NCI-H1436 treated with DMSO at 0.1 percent for 48 hours (cell line): ENCODE measurements around the gene PADI4.

Experiments used
- DNase-seq: peaks from one replicate; lab custom pipeline; 2025; lab: John Stamatoyannopoulos, UW

PADI4 gene, protein sequence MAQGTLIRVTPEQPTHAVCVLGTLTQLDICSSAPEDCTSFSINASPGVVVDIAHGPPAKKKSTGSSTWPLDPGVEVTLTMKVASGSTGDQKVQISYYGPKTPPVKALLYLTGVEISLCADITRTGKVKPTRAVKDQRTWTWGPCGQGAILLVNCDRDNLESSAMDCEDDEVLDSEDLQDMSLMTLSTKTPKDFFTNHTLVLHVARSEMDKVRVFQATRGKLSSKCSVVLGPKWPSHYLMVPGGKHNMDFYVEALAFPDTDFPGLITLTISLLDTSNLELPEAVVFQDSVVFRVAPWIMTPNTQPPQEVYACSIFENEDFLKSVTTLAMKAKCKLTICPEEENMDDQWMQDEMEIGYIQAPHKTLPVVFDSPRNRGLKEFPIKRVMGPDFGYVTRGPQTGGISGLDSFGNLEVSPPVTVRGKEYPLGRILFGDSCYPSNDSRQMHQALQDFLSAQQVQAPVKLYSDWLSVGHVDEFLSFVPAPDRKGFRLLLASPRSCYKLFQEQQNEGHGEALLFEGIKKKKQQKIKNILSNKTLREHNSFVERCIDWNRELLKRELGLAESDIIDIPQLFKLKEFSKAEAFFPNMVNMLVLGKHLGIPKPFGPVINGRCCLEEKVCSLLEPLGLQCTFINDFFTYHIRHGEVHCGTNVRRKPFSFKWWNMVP

DNA sequence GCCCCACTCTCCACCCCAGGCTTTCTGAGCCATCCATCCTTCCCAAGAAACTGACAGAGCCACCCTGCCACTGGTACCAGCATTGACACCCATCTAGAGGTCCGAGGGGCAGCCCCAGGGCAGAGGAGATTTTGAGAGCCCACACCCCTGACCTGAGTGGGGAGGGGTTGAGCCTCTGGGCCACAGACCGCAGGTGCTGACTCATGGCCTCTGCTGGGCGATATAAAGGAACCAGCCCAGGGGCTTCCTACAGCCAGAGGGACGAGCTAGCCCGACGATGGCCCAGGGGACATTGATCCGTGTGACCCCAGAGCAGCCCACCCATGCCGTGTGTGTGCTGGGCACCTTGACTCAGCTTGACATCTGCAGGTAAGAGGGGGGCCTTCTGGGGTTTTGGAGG, at the start of gene PADI4:
Gene PADI4 (plus strand): TSS at position 252 of the 400 bp plus-strand sequence. CDS start 26 bp downstream, at position 278.
- no peak for DNase-seq

DNA sequence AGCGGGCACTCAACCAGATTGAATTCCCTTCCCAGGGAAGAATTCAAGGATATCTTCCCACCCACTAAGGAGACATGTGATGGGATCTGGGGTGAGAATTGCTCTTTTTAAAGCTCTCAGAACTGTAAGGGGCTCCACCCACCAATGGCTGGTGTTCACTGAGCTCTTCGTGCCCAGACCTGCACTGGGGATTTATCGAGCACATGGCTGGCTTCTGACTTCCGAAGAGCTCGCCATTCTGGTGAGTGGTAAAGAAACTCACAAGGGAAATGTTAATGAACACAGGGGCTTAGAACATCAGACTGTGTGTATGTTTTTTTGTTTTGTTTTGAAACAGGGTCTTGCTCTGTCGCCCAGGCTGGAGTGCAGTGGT, 49.3 kb upstream of the PADI4 start:
- no peak for DNase-seq

DNA sequence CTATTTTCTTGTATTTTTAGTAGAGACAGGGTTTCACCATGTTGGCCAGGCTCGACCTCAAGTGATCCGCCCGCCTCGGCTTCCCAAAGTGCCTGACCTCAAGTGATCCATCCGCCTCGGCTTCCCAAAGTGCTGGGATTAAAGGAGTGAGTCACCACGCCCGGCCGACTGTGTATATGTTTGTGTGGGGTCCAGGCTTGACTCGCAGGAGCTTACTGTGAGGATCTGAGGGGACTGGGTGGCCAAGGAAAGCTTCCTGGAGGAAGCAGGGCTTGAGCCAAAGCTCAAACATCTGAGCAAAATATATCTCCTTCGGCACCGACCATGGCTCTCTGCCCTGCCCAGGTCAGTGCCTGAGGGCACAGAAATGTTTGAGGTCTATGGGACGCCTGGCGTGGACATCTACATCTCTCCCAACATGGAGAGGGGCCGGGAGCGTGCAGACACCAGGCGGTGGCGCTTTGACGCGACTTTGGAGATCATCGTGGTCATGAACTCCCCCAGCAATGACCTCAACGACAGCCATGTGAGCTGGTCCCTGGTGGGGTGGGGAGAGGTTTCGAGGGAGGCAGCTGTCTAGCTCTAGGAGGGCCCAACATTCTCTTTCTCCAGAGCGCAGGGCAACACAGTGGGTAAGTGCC, 48.6 kb upstream of the PADI4 start:
- no peak for DNase-seq

DNA sequence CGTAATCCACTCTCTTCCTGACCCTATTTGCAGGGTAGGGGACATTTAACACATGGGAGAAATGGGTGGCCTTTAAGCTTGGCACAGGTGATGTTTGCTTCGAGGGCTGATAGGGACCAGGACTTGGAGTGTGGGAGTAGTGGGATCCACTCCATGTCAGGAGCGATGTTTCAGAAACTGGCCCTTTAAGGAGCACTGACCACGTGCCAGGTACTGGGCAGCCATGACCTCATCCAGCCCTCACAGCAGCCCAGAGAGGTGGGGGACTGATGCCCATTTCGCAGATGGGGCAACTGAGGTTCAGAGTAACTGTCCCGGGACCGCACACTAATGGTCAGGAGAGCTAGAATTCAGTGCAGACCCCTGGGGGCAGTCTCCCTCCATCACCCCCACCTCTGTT, 47.7 kb upstream of the PADI4 start:
- DNase-seq = no peak

DNA sequence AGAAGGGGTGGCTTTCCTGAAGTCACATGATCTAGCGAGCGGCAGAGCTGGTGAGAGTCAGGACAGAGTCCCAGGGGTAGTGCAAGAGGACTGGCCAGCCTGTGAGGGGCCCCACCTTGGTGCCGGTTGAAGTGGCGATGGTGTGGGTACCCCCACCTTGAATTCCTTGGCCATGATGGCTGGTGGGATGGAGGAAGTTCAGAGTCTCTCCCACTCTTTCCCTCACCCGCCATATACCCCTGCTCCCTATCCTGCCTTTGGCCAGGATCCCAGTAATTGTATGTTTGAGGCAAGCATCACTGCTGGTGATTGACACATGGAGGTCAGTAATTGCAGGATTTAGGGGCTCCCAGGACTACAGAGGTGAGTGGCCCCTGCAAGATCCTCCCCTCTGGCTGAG, 47.3 kb upstream of the PADI4 start:
- DNase-seq = no peak

DNA sequence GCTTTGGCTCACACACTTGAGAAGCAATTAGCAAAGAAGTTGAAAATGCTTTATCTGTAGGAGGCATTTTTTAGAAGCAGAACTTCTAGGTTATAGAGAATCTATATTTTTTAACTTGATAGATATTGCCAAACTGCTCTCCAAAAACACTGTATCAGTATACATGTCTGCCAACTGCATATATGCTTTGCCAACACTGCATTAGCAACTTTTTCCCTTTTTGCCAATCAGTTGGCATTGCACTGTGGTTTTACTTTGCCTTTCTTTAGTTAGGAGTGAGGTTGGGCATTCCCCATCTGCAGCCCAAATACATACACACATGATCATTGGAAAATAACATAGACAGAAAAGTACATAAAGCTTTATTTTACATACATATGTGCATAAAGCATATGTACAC, 44.1 kb upstream of the PADI4 start:
- no peak for DNase-seq

DNA sequence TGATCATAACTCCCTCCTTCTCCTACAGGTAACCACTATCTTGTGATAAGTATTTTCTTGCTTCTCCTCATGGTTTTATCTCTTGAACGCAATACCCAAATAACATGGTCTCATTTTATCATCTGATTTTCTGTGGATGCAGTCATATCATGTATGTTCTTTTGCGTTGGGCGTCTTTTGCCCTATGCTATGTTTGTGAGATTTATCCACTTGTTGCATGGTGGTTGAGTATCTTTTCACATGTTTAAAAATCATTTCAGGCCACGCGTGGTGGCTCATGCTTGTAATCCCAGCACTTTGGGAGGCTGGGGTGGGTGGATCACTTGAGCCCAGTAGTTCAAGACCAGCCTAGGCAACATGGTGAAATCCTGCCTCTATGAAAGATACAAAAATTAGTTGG, 43.5 kb upstream of the PADI4 start:
- no peak for DNase-seq

DNA sequence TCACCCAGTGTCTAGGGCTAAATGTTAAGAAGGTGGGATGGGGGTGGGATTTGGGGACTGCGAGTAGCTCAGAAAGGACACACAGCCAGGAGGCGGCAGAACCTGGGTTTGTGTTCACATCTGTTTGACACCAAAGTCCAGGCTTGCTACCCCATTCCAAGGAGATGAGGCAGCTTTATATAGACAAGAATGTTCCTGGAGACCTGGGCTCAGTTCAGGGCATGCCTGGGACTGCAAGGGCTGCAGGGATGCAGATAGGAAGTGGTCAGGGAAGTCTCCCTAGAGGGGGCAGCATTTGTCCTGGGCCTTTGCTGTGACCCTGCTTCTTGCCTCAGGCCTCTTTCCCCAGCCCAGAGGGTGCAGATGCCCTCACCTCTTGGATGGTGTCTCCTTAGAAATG, 42.8 kb upstream of the PADI4 start:
- no peak for DNase-seq

DNA sequence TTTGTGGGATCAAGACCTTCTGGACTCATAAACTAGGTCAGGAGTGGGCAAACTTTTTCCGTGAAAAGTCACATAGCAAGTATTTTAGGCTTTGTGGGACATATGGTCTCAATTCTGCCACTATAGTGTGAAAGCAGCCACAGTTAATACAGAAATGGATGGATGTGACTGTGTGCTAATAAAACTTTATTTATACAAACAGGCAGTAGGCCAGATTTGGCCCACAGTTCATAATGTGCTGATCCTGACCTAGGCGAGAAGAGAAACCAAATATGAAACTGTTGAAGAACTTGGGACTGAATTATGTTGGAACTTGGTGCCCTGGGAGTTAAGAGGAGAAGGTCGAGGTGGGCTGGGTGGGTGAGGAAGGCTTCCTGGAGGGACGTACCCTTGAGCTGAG, 42.0 kb upstream of the PADI4 start:
- no peak for DNase-seq

DNA sequence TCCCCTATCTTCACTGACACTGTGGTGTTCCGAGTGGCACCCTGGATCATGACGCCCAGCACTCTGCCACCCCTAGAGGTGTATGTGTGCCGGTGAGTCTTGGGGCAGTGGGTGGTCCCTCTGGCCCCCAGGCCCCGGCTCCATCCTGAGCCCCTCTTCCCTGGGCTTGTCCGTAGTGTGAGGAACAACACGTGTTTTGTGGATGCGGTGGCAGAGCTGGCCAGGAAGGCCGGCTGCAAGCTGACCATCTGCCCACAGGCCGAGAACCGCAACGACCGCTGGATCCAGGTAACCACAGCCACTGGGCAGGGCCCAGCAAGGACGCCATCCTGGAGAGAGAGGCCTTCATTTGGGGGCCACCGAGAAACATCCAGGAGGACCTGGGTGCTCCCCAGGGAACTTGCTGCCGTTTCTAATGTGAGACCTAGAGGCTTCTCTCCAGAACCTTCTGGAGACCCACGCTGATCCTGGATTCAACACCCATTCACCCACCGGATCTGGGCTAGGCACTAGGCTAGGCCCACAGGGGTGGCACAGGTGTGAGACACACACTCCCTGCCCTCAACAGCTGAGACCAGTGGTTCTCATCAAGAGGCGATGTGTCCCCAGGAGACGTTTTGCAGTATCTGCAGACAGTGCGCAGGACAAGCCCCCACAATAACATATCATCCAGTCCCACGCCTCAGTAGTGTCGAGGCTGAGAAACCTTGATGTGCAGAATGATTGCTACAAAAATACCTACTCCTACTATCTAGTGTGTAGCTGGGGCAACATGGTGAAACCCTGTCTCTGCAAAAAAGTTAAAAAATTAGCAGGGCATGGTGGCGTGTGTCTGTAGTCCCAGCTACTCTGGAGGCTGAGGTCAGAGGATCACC, 36.9 kb upstream of the PADI4 start:
- DNase-seq = no peak

DNA sequence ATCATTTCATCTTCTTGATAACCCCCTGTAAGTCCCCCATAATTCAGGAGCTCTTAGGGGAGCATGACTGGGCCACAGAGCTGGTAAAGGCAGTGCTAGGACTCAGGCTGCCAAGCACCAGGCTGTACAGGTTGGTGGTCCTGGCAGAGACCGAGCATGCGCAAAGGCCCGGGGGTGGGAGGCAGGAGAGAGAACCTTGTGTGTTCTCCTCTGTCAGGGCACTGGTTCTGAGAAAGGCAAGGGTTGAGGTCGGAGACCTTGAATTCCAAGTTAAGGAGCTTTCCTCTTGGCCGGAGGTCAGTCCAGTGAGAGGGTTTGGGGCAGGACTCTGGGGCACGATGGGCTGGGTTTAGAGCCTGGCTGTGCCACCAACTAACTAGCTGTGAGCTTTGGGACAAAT, 35.9 kb upstream of the PADI4 start:
- no peak for DNase-seq

DNA sequence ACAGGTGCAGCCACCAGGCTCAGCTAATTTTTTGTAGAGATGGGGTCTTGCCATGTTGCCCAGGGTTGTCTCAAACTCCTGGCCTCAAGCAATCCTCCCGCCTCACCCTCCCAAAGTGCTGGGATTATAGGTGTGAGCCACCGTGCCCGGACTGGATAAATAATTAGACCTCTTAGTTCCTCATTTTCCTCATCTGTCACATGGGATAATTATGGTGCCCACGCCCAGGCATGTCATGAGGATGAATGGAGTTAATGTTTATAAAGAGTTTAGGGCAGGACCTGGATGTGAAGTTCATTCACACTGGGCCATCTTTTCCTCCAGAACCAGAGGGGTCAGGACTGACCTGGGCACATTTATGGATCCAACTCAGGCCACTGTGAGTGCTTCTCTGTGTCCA, 35.4 kb upstream of the PADI4 start:
- no peak for DNase-seq

DNA sequence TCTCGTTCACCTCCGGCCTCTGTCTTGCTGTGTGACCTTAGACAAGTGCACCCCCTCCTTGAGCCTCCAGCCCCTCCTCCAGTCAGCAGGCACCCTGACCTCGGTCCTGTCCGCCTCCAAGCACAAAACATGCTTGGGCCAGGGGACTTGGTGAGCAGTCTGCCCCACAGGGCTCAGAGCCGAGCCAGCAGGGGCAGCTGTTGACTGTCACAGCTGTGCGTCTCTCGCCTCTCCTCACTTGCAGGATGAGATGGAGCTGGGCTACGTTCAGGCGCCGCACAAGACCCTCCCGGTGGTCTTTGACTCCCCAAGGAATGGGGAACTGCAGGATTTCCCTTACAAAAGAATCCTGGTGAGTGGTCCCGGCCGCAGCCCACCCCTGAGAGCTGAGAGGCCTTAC, 34.9 kb upstream of the PADI4 start:
- DNase-seq = no peak

DNA sequence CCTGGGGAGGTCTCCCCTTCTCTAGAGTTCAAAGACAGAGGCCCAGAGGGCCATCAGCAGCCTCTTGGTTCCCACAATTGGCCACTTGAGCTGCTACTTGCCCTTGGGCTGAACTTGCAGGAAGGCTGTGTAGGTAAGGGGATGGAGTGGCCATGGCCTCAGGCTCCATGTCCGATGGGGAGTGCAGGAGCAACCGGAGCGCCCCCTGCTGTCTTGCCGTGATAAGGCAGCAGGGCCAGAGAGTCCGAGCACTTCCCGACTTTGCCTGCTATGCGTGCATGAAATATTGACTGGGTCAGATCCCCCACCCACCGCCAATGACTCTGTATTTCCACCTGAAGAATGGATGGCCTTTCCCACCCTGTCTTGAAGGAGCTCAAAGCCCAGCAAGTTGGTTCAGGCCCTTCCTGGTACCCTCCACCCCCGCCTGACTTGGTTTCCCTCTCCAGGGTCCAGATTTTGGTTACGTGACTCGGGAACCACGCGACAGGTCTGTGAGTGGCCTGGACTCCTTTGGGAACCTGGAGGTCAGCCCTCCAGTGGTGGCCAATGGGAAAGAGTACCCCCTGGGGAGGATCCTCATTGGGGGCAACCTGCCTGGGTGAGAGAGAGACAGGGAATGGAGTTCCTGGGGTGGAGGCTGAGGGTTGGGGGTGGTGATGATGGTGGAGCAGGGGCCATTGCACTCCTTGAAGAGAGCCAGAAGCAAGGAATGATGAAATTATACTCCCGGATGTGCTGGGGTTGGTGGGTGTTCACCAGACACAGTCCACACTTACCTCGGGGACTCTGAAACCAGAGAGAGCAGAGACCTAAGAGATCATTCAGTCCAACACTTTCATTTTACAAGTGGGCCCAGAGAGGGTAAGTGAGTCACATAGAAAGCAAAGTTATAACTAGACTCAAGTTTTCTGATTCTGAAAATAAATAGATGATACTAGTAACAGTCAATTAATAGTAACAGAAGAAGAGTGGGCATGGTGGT, 33.5 kb upstream of the PADI4 start:
- no peak for DNase-seq

DNA sequence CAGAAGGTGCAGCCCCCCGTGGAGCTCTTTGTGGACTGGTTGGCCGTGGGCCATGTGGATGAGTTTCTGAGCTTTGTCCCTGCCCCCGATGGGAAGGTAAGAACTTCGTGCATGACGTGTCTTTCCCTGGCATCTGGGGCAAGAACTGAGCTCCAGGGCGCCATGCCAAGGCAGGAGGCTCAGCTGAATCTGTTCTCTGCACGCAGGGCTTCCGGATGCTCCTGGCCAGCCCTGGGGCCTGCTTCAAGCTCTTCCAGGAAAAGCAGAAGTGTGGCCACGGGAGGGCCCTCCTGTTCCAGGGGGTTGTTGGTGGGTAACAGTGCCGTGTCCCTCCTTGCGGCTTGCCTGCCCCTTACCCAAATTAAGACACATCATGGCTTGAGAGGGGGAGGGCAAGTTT, 31.4 kb upstream of the PADI4 start:
- no peak for DNase-seq

DNA sequence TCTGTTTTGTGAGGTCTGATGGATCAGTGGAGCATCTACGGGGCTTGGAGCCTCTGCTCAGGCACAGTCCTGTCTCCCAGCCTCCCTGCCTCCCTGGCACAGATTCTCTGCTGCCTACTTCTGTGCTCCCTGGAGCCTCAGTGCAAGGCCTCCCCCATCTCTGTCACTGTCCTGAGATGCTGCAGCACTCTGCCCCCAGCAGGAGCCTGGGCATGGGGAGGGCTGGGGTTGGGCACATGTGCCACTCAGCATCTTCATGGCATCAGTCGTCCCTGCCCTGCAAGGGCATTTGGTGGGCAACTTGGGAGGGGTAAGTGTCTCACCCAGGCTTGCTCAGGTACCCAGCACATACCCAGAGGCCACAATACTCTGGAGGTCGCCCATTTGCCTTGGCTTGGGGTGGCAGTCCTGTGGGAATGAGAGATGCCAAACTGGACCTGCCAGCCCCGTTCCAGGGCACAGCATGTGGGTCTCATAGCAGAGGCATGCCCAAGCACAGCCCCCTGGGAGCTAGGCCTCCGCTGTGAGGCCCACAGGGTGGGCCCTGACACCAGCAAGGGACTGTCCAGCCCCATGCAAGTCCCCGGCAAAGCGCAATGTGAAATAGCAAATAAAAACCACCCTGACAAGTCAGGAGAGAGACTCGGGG, 30.4 kb upstream of the PADI4 start:
- no peak for DNase-seq

DNA sequence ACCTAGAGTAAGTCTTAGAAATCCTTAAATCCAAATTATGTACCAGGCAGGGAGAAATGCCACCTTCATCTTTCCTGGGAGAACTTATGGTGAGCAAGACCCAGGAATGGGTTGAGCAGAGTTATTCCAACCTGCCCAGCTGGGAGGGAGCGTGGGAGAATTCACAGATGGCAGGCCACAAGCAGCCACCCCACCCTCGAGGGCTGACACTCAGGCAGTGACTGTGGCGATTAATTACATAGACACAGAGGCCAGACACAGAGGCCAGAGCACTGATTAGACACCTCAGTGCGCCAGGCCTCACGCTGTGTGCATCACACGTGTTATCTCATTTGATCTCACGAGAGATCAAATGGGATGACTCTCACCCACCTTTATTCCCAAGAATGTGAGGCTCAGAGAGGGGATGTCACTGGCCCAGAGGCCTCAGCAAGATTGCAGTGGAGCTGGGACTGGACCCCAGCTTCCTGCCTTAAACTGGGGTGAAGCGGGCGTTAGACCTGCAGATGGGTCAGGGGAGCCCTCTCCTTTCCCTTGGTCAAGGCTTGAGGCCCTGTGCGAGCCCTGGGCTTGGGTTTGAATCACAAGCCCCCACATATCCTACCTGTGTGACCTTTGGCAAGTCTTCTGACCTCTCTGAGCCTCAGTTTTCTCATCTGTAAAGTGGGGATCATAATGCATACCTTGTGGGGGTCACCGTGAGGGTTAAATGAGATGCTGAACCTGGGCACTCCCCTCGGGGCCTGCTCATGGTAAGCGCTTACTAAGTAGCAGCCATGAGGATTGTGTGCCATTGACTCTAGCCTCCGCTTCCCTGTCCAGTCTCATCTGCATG, 28.8 kb upstream of the PADI4 start:
- DNase-seq = no peak

DNA sequence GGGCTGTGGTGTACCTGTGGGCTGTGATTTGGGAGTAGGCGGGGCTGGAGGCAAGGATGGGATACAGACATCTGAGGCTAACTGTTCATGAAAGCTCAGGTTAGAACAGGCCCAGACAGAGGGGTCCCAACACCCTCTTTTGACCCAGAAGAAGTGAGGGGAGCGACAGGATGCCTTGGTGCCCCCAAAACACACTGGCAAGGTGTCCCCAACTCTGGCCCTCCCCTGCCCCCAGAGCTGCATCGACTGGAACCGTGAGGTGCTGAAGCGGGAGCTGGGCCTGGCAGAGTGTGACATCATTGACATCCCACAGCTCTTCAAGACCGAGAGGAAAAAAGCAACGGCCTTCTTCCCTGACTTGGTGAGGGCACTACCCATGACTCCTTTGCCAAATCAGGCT, 27.6 kb upstream of the PADI4 start:
- no peak for DNase-seq

DNA sequence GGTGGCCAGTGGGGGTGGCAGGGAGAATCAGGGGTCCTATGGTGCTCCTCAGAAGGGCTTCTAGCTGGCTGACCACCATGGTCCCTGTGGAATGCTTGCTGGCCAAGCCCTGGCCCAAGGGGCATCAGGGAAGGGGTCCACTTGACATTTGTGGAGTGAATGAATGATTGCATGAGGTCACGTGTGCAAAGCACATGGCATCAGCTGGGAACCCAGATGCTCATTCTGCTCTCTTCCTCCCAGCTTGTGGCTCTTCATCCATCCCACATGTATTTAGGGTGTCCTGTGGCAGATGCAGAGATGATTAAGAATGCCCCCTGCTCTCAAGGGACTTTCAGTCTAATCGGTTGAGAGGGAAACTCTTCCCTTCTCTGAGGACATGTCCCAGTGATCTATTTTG, 27.1 kb upstream of the PADI4 start:
- no peak for DNase-seq

DNA sequence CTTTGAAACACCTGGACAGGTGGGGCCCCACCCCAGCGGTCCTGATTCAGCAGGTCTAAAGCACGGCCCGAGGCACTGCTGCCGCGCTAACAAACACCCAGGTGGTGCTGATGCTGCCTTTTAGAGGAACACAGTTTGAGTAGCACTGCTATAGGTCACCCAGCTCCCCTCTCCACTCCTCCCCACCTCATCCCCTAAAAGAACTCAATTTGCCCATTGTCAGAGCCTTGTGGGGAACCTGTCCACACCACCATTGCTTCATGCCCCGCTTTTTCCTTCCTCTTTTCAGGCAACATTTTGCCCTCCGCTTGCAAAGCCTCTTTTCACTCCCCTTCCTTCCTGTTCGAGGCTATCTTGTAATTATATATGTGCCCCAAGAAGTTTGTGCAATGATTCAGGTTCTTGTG, 26.2 kb upstream of the PADI4 start:
- no peak for DNase-seq
